ENCODE data around the gene FAAP20. TPM values are rescaled to one million over a fixed set of nuclear protein-coding genes. Genes with fewer than 3 reads are reported as not detected.

Gene FAAP20
- total and polyA plus RNA-seq, 9 of the 15 experiments (the other 6 are each of a cell fraction or from before 2014, with no cell fraction given), result 0.58 to 143 (median 9.9) TPM

- H3K27me3 ChIP-seq (ENCODE audit: control insufficient read depth in 2 of 2, insufficient read depth in 2 of 2, low read length in 2 of 2), result no peaks in the 10 kb centered on the region
- FAIRE-seq, result peak; percentile 62
- H3K79me2 ChIP-seq (ENCODE audit: control insufficient read depth, insufficient read depth, low read length), result peaks cover 17% of the 10 kb centered on the region
- ATAC-seq, result no peak
- peaks cover 12% of the 10 kb centered on the region for H4K20me1 ChIP-seq (replicated peaks; ENCODE audit: control insufficient read depth, insufficient read depth, low read length)
- intact Hi-C loops (cut with micrococcal nuclease) (loop anchor here (10.0 kb wide), 1 partner anchor 920 kb away; the partner anchor contains the start of genes ACAP3 and PUSL1), in situ Hi-C loops (cut with MboI) (no loop called here)
- no peaks in the 10 kb centered on the region for H3K9me3 ChIP-seq (replicated peaks; ENCODE audit: control insufficient read depth, insufficient read depth, low read depth, low read length)
- 52% methylated on average over 18 of the region's 18 CpGs for WGBS (ENCODE audit: insufficient coverage, low coverage, missing lambda C conversion rate)
- CTCF ChIA-PET (ENCODE audit: low intra/inter-chr PET ratio), result no interaction called here
- H3K9ac ChIP-seq (ENCODE audit: insufficient read depth in 1 of 2, low read depth in 2 of 2, low read length in 2 of 2), result peak overlapping the region in 1 of 2 experiments; percentile 70; a peak in 1 of 4 replicates
- no peaks in the 10 kb centered on the region for H3K9me1 ChIP-seq (ENCODE audit: control insufficient read depth, insufficient read depth, low read length)
- no TSS peak for BruUV-seq (replicated peaks)
- H3K4me3 ChIP-seq, result no peak overlapping the region
- H3K27ac ChIP-seq (ENCODE audit: extremely low read depth, low read depth, low read length), result no peak overlapping the region
- H3K4me1 ChIP-seq (replicated peaks in 1 of 2; ENCODE audit: control insufficient read depth in 2 of 2, insufficient read depth in 2 of 2, low read length in 2 of 2), result peaks cover 3 to 32% of the 10 kb centered on the region in 2 experiments; a peak in 4 of 5 replicates
- no peak overlapping the region for H3K4me2 ChIP-seq (ENCODE audit: insufficient read depth, low read length)
- H3K36me3 ChIP-seq (ENCODE audit: control insufficient read depth, insufficient read depth, low read length), result no peaks in the 10 kb centered on the region; the same call in 2 of the 3 replicates
- POLR2A ChIA-PET, result interaction anchor here (0.6 to 2.1 kb wide), 4 partner anchors 10 to 1039 kb away, joined by 3 to 11 read pairs (median 5); no protein-coding TSS in a partner anchor
- DNase-seq (ENCODE audit: extremely low read depth in 1 of 4, low spot score in 3 of 4), result no peak
- TF ChIP-seq ETV6 (IDR thresholded peaks at IDR 0.05; ENCODE audit: borderline replicate concordance in 1 of 2, low read depth in 2 of 2, low read length in 1 of 2), result no peak
- TF ChIP-seq ETV6 (CRISPR knock-in tag; IDR thresholded peaks at IDR 0.05; ENCODE audit: borderline replicate concordance), result no peak
- TF ChIP-seq NFYB (IDR thresholded peaks at IDR 0.05; ENCODE audit: extremely low read depth, insufficient read length), result no peak
- TF ChIP-seq HINFP (tag; conservative IDR thresholded peaks at IDR 0.05; ENCODE audit: low read depth), result no peak
- TF ChIP-seq, protein P1, sequence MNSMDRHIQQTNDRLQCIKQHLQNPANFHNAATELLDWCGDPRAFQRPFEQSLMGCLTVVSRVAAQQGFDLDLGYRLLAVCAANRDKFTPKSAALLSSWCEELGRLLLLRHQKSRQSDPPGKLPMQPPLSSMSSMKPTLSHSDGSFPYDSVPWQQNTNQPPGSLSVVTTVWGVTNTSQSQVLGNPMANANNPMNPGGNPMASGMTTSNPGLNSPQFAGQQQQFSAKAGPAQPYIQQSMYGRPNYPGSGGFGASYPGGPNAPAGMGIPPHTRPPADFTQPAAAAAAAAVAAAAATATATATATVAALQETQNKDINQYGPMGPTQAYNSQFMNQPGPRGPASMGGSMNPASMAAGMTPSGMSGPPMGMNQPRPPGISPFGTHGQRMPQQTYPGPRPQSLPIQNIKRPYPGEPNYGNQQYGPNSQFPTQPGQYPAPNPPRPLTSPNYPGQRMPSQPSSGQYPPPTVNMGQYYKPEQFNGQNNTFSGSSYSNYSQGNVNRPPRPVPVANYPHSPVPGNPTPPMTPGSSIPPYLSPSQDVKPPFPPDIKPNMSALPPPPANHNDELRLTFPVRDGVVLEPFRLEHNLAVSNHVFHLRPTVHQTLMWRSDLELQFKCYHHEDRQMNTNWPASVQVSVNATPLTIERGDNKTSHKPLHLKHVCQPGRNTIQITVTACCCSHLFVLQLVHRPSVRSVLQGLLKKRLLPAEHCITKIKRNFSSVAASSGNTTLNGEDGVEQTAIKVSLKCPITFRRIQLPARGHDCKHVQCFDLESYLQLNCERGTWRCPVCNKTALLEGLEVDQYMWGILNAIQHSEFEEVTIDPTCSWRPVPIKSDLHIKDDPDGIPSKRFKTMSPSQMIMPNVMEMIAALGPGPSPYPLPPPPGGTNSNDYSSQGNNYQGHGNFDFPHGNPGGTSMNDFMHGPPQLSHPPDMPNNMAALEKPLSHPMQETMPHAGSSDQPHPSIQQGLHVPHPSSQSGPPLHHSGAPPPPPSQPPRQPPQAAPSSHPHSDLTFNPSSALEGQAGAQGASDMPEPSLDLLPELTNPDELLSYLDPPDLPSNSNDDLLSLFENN (IDR thresholded peaks at IDR 0.05; ENCODE audit: low read depth in 2 of 2, low read length in 2 of 2), result no peak
- TF ChIP-seq SREBF2 (CRISPR knock-in tag; IDR thresholded peaks at IDR 0.05), result no peak
- TF ChIP-seq SNIP1 (IDR thresholded peaks at IDR 0.05; ENCODE audit: low read depth), result no peak
- TF ChIP-seq ZKSCAN3 (CRISPR knock-in tag; IDR thresholded peaks at IDR 0.05), result no peak
- TF ChIP-seq, protein P2, sequence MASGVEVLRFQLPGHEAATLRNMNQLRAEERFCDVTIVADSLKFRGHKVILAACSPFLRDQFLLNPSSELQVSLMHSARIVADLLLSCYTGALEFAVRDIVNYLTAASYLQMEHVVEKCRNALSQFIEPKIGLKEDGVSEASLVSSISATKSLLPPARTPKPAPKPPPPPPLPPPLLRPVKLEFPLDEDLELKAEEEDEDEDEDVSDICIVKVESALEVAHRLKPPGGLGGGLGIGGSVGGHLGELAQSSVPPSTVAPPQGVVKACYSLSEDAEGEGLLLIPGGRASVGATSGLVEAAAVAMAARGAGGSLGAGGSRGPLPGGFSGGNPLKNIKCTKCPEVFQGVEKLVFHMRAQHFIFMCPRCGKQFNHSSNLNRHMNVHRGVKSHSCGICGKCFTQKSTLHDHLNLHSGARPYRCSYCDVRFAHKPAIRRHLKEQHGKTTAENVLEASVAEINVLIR (CRISPR knock-in tag; IDR thresholded peaks at IDR 0.05), result no peak
- TF ChIP-seq TCF3 (CRISPR knock-in tag; IDR thresholded peaks at IDR 0.05), result no peak
- no peak for TF ChIP-seq POLR2A (conservative IDR thresholded peaks at IDR 0.05)
- H2AFZ ChIP-seq (ENCODE audit: low read depth, low read length), result no peak overlapping the region
These were observed 30.3 kb upstream of the FAAP20 start for GRCh38 chr1:2224631-2225428.
